ENCODE measurements around the gene RNF213.

The RNF213 gene

GRCh38 chr17:80346498-80347275, 86.0 kb downstream of the RNF213 start:
- no peak overlapping the region for H3K4me3 ChIP-seq (replicated peaks; ENCODE audit: insufficient read depth, low read length)
- no peak for DNase-seq (ENCODE audit: low read depth in 1 of 2, low spot score in 1 of 2)
- TF ChIP-seq, protein P1, sequence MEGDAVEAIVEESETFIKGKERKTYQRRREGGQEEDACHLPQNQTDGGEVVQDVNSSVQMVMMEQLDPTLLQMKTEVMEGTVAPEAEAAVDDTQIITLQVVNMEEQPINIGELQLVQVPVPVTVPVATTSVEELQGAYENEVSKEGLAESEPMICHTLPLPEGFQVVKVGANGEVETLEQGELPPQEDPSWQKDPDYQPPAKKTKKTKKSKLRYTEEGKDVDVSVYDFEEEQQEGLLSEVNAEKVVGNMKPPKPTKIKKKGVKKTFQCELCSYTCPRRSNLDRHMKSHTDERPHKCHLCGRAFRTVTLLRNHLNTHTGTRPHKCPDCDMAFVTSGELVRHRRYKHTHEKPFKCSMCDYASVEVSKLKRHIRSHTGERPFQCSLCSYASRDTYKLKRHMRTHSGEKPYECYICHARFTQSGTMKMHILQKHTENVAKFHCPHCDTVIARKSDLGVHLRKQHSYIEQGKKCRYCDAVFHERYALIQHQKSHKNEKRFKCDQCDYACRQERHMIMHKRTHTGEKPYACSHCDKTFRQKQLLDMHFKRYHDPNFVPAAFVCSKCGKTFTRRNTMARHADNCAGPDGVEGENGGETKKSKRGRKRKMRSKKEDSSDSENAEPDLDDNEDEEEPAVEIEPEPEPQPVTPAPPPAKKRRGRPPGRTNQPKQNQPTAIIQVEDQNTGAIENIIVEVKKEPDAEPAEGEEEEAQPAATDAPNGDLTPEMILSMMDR (IDR thresholded peaks at IDR 0.05; ENCODE audit: insufficient read depth, low read length): no peak
- TF ChIP-seq GABPA (IDR thresholded peaks at IDR 0.05; ENCODE audit: low read depth): no peak
- TF ChIP-seq POLR2AphosphoS5 (IDR thresholded peaks at IDR 0.05; ENCODE audit: low read depth): no peak
- TF ChIP-seq, protein P2, sequence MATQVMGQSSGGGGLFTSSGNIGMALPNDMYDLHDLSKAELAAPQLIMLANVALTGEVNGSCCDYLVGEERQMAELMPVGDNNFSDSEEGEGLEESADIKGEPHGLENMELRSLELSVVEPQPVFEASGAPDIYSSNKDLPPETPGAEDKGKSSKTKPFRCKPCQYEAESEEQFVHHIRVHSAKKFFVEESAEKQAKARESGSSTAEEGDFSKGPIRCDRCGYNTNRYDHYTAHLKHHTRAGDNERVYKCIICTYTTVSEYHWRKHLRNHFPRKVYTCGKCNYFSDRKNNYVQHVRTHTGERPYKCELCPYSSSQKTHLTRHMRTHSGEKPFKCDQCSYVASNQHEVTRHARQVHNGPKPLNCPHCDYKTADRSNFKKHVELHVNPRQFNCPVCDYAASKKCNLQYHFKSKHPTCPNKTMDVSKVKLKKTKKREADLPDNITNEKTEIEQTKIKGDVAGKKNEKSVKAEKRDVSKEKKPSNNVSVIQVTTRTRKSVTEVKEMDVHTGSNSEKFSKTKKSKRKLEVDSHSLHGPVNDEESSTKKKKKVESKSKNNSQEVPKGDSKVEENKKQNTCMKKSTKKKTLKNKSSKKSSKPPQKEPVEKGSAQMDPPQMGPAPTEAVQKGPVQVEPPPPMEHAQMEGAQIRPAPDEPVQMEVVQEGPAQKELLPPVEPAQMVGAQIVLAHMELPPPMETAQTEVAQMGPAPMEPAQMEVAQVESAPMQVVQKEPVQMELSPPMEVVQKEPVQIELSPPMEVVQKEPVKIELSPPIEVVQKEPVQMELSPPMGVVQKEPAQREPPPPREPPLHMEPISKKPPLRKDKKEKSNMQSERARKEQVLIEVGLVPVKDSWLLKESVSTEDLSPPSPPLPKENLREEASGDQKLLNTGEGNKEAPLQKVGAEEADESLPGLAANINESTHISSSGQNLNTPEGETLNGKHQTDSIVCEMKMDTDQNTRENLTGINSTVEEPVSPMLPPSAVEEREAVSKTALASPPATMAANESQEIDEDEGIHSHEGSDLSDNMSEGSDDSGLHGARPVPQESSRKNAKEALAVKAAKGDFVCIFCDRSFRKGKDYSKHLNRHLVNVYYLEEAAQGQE (IDR thresholded peaks at IDR 0.05; ENCODE audit: insufficient replicate concordance, low read depth): no peak
- no peak for TF ChIP-seq SPI1 (IDR thresholded peaks at IDR 0.05; ENCODE audit: borderline replicate concordance, low read depth)
- H3K27me3 ChIP-seq (ENCODE audit: insufficient read depth, poor library complexity, severe bottlenecking): no peaks in the 10 kb centered on the region
- no peak overlapping the region for H3K27ac ChIP-seq (replicated peaks)

- Histone ChIP-seq H3K27ac (replicated peaks) (no peak overlapping the region), H3K27me3 (ENCODE audit: insufficient read depth, poor library complexity, severe bottlenecking) (no peaks in the 10 kb centered on the region), H3K4me3 (replicated peaks; ENCODE audit: insufficient read depth, low read length) (no peak overlapping the region)
- TF ChIP-seq SPI1 (IDR thresholded peaks at IDR 0.05; ENCODE audit: borderline replicate concordance, low read depth) (no peak), POLR2AphosphoS5 (IDR thresholded peaks at IDR 0.05; ENCODE audit: low read depth) (no peak)
- TF ChIP-seq, protein P2 (IDR thresholded peaks at IDR 0.05; ENCODE audit: insufficient replicate concordance, low read depth): no peak
- TF ChIP-seq, protein P1 (IDR thresholded peaks at IDR 0.05; ENCODE audit: insufficient read depth, low read length): no peak
- DNase-seq (ENCODE audit: low read depth in 1 of 2, low spot score in 1 of 2): no peak
Measured at GRCh38 chr17:80347536-80347935, 86.9 kb downstream of the RNF213 start.

- Histone ChIP-seq H3K4me3 (replicated peaks; ENCODE audit: insufficient read depth, low read length) (no peak overlapping the region), H3K27me3 (ENCODE audit: insufficient read depth, poor library complexity, severe bottlenecking) (no peaks in the 10 kb centered on the region), H3K27ac (replicated peaks) (no peak overlapping the region)
- TF ChIP-seq POLR2AphosphoS5 (IDR thresholded peaks at IDR 0.05; ENCODE audit: low read depth) (no peak), GABPA (IDR thresholded peaks at IDR 0.05; ENCODE audit: low read depth) (no peak), SPI1 (IDR thresholded peaks at IDR 0.05; ENCODE audit: borderline replicate concordance, low read depth) (no peak)
- TF ChIP-seq, protein P1 (IDR thresholded peaks at IDR 0.05; ENCODE audit: insufficient read depth, low read length): no peak
- TF ChIP-seq, protein P2 (IDR thresholded peaks at IDR 0.05; ENCODE audit: insufficient replicate concordance, low read depth): no peak
- no peak for DNase-seq (ENCODE audit: low read depth in 1 of 2, low spot score in 1 of 2)
Measured at GRCh38 chr17:80347948-80348351, 87.3 kb downstream of the RNF213 start.
